GM12875 (cell line): ENCODE results near the gene PLVAP.

Experiments used
- H3K4me3 ChIP-seq: one replicate; pipeline ENCODE4 v1.5.1; 2011; ENCODE audit warnings: low read depth, low read length, control low read depth
- CTCF ChIP-seq: IDR thresholded peaks from 2 replicates; pipeline ENCODE4 v1.5.1; 2011; ENCODE audit warnings: low read depth, mild to moderate bottlenecking, control low read depth, inconsistent platforms, low read length, moderate library complexity, borderline replicate concordance; ENCODE audit not compliant: insufficient read depth

The PLVAP gene

GRCh38 chr19:17406046-17406886 is 29.1 kb upstream of the PLVAP start:
- H3K4me3 ChIP-seq: peak overlapping the region; percentile 75
- no peak for TF ChIP-seq CTCF

DNA sequence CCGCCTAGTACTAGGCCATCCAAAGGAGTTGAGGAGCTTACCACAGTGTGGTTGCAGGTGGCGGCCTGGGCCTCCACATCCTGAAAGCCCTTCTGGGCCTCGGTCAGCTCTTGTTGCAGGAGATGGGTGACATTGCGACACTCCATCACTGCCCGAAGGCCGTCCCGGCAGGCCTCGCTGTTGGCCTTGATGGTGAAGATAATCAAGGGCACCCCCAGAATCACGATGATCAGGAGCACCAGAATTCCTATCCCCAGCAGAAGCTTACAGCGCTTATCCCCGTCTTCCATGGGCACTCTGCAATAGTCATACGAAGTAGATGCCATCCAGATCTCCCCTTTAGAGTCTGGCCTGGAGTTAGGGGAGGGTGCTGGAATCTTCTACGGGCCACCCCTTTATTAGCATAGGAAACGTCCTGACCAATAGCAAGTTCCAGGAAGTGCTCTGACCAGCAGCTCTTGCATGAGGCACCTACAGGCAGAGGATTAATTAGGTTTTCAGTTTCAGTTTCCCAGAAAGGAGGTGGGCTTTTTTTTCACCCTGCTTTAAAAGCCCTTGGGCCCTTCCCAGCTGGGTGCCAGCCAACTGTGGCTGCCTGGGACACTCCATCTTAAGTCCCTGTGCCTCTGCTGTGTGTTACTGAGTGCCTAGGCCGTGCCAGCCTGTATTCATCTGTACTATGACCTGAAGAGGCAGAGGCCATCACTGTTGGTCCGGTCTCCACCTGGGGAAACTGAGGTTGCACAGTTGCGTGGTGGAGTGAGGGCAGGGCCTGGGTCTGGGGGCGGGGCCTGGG is 28.3 kb upstream of the PLVAP start, which contains the start of gene BST2:
Gene BST2, minus strand, starts transcription at position 381 of the 796 bp plus-strand sequence. Its CDS starts 55 bp downstream, at position 326.
- no peak for TF ChIP-seq CTCF
- H3K4me3 ChIP-seq: peak within 1 kb of the TSS; percentile 75

DNA sequence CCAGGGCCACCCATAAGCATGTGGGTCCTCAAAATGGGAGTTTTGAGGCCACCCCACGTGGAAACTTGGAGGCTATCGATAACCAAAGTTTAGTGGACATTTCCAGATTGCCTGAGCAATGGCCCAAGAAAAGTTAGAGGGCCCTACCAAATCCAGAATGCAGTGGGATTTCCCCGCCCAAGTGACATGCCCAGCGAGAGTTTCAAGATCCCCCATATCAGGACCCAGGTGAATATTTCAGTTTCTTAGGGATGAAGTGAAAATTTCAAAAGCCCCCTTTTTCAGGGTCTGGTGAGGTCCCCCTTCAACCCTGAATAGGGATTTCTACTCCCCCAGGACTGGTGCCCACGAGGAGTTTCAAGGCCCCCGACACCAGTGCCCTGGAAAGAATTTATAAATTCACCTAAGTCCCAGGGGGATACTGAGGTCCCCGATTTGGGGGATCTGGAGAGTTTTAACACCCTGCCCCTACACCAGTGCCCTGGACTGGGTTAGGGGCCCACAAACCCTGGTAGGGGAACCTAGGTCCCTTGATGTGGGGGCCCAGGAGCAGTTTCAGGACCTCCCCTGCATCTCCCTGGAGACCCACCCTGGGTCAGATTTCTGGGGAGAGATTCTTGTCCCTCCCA is 27.6 kb upstream of the PLVAP start:
- H3K4me3 ChIP-seq: peak overlapping the region; percentile 75
- no peak for TF ChIP-seq CTCF

GRCh38 chr19:17404015-17404414 is 26.9 kb upstream of the PLVAP start:
- no peak for TF ChIP-seq CTCF
- H3K4me3 ChIP-seq: peak overlapping the region; percentile 75

GRCh38 chr19:17402982-17403855 is 26.1 kb upstream of the PLVAP start:
- peak overlapping the region; percentile 75 for H3K4me3 ChIP-seq

More at GRCh38 chr19:17402982-17403855, 26.1 kb upstream of the PLVAP start:
- no peak for TF ChIP-seq CTCF
